ENCODE measurements around the gene KCNK7. TPM values are rescaled to one million over a fixed set of nuclear protein-coding genes. Genes with fewer than 3 reads are reported as not detected.

The KCNK7 gene
- polyA plus RNA-seq, 1 of the 3 experiments (the other 2 are of a cell fraction) = 0.58 TPM

DNA sequence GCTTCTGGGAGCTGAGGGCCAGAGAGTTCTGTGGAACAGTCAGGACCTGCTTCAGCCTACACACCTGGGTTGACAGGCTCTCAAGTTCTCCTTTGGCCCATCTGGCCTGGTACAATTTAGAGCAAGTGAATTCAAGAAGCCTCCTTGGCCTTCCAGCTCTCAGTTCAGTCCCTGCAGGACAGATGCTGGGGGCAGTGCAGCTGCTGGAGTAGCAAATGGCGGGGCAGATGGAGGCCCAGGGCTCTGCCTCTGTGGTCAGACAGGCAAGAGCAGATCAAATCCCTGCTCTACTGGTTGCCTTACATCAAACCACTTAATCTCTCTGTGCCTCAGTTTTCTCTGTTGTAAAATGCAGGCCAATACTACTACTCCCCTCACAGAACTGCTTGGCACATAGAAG, 8.7 kb upstream of the KCNK7 start (continued):
- TF ChIP-seq GABPA (IDR thresholded peaks at IDR 0.05; ENCODE audit: low read depth) (no peak), RAD21 (IDR thresholded peaks at IDR 0.05; ENCODE audit: low read length) (no peak), EZH2phosphoT487 (IDR thresholded peaks at IDR 0.05; ENCODE audit: borderline replicate concordance, low read depth) (no peak), ELF1 (IDR thresholded peaks at IDR 0.05) (no peak), MEF2A (IDR thresholded peaks at IDR 0.05; ENCODE audit: borderline replicate concordance, low read depth) (no peak), FOXJ3 (CRISPR knock-in tag; IDR thresholded peaks at IDR 0.05) (no peak), CHD2 (IDR thresholded peaks at IDR 0.05; ENCODE audit: low read length, partially characterized antibody) (no peak)

- Histone ChIP-seq H3K4me1 (ENCODE audit: control insufficient read depth in 1 of 2, insufficient read depth in 2 of 2, low read depth in 1 of 2, low read length in 1 of 2) (no peaks in the 10 kb centered on the region; a peak in 1 of 4 replicates), H3K9me3 (no peaks in the 10 kb centered on the region), H3K27me3 (ENCODE audit: insufficient read depth) (no peaks in the 10 kb centered on the region), H3K9ac (no peak overlapping the region), H3K9me2 (no peaks in the 10 kb centered on the region), H3K79me2 (ENCODE audit: insufficient read depth) (no peaks in the 10 kb centered on the region), H3K4me3 (ENCODE audit: low read depth in 2 of 2, low read length in 1 of 2) (no peak overlapping the region), H3K36me3 (replicated peaks in 1 of 2; ENCODE audit: control insufficient read depth in 1 of 2, insufficient read depth in 2 of 2, low read length in 1 of 2) (peaks cover 23 to 35% of the 10 kb centered on the region in 2 experiments), H4K20me1 (ENCODE audit: insufficient read depth) (no peaks in the 10 kb centered on the region), H2AFZ (ENCODE audit: low read depth) (no peak overlapping the region), H3K4me2 (no peak overlapping the region), H3F3A (replicated peaks; ENCODE audit: insufficient read depth) (peaks cover 3% of the 10 kb centered on the region), H3K27ac (ENCODE audit: low read depth in 2 of 2, low read length in 1 of 2) (no peak overlapping the region)
- TF ChIP-seq MXI1 (IDR thresholded peaks at IDR 0.05; ENCODE audit: low read depth, low read length) = no peak
- TF ChIP-seq, protein P1, sequence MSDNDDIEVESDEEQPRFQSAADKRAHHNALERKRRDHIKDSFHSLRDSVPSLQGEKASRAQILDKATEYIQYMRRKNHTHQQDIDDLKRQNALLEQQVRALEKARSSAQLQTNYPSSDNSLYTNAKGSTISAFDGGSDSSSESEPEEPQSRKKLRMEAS (IDR thresholded peaks at IDR 0.05; ENCODE audit: low read depth) = no peak
- no peak for TF ChIP-seq YY1 (IDR thresholded peaks at IDR 0.05; ENCODE audit: low read depth)
- TF ChIP-seq NFIC (IDR thresholded peaks at IDR 0.05; ENCODE audit: borderline replicate concordance) = no peak
- no peak for TF ChIP-seq CTCF (IDR thresholded peaks at IDR 0.05)
- no peak for TF ChIP-seq FOXJ3 (CRISPR knock-in tag; IDR thresholded peaks at IDR 0.05)
- no peak for TF ChIP-seq TEAD4 (IDR thresholded peaks at IDR 0.05; ENCODE audit: borderline replicate concordance, insufficient read depth)
- TF ChIP-seq POLR2AphosphoS5 (IDR thresholded peaks at IDR 0.05; ENCODE audit: low read depth, low read length) = no peak
- no peak for TF ChIP-seq RFX5 (IDR thresholded peaks at IDR 0.05; ENCODE audit: low read length)
- TF ChIP-seq TCF12 (IDR thresholded peaks at IDR 0.05) = no peak
- TF ChIP-seq SMC3 (IDR thresholded peaks at IDR 0.05; ENCODE audit: low read depth, low read length) = no peak
- no peak for TF ChIP-seq PBX3 (IDR thresholded peaks at IDR 0.05)
- TF ChIP-seq, protein P2, sequence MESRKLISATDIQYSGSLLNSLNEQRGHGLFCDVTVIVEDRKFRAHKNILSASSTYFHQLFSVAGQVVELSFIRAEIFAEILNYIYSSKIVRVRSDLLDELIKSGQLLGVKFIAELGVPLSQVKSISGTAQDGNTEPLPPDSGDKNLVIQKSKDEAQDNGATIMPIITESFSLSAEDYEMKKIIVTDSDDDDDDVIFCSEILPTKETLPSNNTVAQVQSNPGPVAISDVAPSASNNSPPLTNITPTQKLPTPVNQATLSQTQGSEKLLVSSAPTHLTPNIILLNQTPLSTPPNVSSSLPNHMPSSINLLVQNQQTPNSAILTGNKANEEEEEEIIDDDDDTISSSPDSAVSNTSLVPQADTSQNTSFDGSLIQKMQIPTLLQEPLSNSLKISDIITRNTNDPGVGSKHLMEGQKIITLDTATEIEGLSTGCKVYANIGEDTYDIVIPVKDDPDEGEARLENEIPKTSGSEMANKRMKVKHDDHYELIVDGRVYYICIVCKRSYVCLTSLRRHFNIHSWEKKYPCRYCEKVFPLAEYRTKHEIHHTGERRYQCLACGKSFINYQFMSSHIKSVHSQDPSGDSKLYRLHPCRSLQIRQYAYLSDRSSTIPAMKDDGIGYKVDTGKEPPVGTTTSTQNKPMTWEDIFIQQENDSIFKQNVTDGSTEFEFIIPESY (IDR thresholded peaks at IDR 0.05; ENCODE audit: borderline replicate concordance, low read depth) = no peak
- no peak for TF ChIP-seq ELF1 (IDR thresholded peaks at IDR 0.05)
- TF ChIP-seq EZH2phosphoT487 (IDR thresholded peaks at IDR 0.05; ENCODE audit: borderline replicate concordance, low read depth) = no peak
- TF ChIP-seq TAF1 (IDR thresholded peaks at IDR 0.05; ENCODE audit: borderline replicate concordance, low read depth, low read length) = no peak
- no peak for TF ChIP-seq GABPA (IDR thresholded peaks at IDR 0.05; ENCODE audit: low read depth)
- no peak for TF ChIP-seq USF1 (IDR thresholded peaks at IDR 0.05; ENCODE audit: borderline replicate concordance, low read depth)
- no peak for DNase-seq
- POLR2A ChIA-PET = interaction anchor here (0.8 kb wide), 1 partner anchor 15 kb away, joined by 3 read pairs; the partner anchor contains the start of gene PCNX3
- CTCF ChIA-PET = interaction anchor here (1.1 to 1.3 kb wide), 3 partner anchors 10 to 59 kb away, joined by 3 to 9 read pairs (median 3); no protein-coding TSS in a partner anchor
- WGBS (ENCODE audit: low lambda C conversion rate) = 100% methylated on average over 6 of the region's 6 CpGs
Measured at GRCh38 chr11:65599955-65600246, 4.3 kb upstream of the KCNK7 start.

Data from SK-N-SH (cell line).